GM15510 (cell line): ENCODE data around the gene BCKDHA.

Experiments
- POLR2A ChIP-seq: IDR thresholded peaks from 3 replicates; pipeline ENCODE4 v1.6.1; 2011; ENCODE audit warnings: borderline replicate concordance; ENCODE audit not compliant: insufficient read length; ENCODE audit errors: extremely low read depth

BCKDHA gene

DNA sequence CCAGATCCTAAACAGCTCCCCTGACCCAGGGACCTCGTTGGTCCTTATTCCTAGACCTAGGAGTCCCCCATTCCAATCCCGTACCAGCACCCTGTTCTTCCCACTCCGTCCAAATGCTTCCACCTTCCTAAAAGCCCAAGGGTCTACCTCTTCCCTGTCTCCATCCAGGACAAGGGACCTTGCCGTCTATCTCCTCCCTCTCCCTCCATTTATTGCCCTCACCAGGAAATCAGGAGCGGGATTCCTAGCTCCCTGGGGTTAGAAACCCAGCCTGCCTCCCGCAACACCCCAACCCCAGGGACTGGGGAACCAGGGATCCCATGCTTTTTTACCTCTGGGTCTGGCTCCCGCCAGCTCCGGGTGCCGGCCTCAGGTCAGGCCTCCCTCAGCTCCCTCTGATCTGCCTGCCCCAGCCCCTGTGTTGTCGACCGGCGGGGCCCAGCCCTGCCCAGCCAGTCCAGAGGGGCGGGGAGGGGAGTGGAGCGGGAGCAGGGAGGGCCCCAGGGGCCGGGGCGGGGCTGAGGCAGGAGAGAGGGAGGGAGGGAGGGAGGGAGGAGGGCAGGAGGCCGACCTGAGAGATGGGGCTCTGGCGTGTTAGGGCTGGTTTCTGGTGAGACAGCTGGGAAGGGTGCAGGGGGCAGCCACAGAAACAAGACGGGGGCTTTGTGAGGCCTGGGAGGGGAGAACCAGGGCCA is 29.5 kb downstream of the BCKDHA start, which contains the start of gene B3GNT8:
Gene B3GNT8, minus strand, starts transcription at position 423 of the 695 bp plus-strand sequence. CDS start 596 bp downstream, outside the sequence.
- TF ChIP-seq POLR2A = no peak

DNA sequence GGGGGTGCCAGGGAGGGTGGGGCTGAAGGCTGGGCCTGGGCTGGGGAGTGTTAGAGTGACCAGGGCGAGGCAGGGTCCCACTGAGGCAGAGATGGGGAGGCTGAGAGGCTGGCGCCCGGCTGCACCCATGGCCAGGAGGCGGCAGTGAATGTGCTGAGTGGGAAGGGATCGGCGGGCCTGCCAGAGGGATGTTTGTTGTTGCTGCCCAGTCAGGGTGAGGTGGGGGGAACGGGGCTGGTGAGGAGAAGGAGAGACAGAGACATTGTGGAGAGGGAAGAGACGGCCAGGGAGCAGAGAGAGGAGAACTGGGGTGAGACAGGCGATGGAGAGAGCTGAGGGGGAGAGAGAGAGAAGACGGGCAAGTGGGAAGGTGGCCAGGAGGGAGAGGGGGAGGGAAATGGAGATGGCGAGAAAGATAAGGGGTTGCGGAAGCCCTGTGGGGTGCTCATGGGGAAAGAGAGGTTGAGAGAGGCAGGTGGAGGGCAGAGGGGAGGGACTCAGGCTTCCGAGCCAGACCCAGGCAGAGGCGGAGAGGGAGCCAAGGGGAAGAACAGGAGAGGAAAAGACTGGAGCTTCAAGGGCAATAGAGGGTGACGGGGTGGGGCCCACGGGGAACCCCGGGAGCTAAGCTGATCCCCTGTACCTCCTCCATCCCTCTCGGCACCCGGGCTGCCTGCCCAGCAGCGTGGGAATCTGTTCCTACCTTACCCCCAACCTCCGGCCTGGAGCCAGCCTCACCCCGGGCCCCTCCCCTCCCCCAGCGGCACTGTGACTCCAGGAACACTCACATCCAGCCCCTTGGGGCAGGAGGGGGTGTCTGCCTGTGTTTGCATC is 30.2 kb downstream of the BCKDHA start:
- TF ChIP-seq POLR2A = no peak

DNA sequence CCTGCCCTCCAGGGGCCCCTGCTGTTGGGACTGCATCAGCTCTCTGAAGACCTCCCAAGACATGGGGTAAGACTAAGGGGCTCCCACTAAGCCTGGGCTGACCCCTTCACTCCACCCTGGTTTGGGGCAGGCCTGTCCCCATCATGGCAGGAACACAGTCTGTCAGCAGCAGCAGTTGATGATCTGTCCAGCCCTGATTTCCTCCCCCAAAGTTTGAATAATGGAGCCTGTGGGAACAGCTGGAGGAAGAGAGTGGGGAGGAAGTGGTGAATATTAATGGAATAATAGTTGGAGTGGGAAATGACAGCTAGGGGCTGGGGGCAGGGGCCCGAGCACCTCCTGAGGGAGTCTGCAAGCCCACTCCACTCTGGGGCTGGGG is 30.9 kb downstream of the BCKDHA start:
- no peak for TF ChIP-seq POLR2A

DNA sequence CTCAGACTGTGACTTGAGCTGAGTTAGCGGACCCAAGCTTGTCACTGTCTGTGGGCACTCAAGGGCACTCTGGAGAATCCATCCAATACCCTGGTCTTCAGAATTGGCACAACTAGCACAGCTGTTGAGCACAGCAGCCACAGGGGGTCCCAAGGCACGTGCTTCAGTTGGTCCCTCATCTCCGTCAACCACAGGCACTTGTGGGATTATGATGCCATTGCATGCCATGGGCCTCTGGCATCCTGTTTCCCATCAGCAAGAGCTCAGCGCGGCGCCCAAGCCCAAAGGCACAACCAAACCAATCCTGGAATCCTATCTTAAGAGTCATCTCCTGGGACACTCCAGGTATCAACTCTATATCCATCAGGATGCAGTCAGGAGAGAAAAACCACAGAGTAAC is 33.3 kb downstream of the BCKDHA start:
- TF ChIP-seq POLR2A = no peak

DNA sequence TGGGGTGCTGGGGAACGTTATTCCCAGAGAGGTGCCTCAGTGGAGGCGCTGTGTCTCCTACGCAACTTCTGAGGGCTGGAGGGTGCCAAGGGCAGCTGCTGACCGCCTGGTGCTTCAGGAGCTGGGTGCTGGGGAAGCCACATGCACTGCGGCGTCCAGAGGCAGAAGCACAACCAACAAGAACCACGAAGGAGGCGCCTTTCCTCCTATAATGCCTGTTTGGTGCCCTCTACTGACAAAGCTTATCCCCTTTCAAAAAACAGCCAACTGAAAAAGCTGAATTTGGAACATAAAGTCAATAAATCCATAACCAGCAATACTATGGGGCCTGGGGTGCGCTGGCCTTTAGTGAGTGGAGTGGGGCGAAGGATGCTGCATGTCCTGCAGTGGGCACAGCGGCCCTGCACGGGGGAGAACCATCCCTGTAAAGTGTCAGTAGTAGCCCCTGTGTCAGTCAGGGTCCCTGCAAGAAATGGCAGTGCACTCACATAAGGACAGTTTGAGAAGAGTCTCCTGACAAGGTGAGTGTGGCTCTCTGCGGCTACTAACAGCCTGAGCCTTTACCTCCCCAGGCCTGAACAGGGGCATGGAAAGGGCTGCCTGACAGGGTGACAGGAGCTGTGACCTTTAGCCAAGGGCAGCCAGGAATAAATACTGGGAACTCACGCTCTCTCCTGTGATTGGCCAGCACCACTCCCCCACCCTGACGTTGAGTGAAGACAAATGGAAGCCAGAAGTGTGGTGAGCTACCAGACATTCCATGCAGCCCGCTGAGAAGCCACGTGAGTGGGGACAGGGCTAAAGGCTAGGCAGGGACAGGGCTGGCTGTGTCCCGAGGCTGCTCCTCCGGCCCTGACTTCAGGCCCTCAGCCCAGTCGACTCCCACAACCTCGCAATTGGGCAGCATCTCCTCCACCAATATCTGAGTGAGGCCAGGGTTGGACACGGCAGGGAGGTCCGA is 34.1 kb downstream of the BCKDHA start:
- TF ChIP-seq POLR2A = no peak

DNA sequence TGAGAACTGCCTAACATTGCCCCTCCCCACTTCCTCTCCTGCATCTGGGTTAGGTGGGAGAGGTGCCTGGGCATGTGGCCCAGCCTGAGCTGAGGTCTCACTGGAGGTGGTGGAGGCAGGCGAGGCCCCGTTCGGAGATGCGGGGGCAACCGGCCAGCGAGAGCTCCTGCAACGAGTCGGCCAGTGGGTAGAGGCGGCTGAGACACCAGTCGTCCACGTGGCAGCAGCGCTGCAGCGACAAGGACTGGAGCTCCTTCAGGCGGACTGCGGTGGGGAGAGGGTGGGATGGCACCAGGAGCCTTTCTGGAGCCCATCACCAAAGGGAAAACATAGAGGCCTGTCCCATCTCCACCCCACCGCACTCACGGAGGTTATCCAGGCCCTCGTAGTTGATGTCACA is 35.6 kb downstream of the BCKDHA start:
- no peak for TF ChIP-seq POLR2A

DNA sequence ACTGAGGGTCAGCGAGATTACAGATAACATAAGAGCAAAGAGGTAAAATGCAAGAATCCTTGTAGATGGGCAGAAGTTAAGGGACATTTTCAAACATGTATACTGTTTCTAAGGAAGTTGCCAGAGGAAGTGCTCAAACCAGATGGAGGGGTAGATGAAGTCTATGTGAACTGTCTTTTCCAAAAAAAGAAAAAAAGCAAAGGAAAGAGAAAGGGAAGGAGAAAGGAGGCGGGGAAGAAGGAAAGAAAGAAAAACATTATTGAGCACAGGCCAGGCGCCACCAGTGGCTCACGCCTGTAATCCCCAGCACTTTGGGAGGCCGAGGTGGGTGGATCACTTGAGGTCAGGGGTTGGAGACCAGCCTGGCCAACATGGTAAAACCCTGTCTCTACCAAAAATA is 36.8 kb downstream of the BCKDHA start:
- TF ChIP-seq POLR2A = no peak

DNA sequence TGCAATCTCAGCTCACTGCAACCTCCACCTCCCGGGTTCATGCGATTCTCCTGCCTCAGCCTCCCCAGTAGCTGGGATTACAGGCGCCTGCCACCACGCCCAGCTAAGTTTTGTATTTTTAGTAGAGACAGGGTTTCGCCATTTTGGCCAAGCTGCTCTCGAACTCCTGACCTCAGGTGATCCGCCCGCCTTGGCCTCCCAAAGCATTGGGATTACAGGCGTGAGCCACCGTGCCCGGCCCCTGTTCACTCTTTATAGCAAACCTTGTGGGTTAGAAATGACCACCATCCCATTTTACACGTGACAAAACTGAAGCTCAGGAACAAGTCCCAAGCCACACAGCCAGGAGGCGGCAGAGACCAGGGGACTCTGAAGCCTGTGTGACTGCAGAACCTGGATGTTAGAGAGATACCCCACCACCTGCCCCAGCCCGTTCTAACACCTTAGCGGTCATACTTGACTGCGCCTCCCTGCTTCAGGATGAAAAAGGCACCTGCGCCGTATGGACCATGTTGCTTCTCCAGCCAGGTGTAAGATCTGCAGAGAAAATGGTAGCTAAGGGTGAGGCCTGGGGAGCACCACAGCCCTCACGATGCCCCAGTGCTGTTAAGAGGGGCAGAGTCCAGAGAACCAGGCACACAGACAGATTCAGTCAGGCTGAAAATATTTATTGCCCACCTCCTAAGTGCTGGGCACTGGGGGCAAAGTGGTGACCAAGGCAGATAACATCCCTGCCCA is 38.5 kb downstream of the BCKDHA start:
- no peak for TF ChIP-seq POLR2A

DNA sequence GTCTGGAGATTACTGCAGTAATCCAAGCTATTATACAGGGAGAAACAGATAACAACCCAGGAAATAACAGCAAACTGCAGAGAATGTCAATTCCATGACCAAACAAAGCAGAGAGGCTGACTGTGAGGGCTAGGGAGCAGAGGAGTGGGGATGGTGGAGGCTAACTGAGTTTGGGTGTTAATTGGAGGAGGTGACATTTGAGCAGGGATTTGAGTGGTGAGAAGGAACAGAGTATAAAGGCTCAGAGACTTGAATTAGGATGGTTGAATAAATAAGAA is 39.0 kb downstream of the BCKDHA start:
- no peak for TF ChIP-seq POLR2A

DNA sequence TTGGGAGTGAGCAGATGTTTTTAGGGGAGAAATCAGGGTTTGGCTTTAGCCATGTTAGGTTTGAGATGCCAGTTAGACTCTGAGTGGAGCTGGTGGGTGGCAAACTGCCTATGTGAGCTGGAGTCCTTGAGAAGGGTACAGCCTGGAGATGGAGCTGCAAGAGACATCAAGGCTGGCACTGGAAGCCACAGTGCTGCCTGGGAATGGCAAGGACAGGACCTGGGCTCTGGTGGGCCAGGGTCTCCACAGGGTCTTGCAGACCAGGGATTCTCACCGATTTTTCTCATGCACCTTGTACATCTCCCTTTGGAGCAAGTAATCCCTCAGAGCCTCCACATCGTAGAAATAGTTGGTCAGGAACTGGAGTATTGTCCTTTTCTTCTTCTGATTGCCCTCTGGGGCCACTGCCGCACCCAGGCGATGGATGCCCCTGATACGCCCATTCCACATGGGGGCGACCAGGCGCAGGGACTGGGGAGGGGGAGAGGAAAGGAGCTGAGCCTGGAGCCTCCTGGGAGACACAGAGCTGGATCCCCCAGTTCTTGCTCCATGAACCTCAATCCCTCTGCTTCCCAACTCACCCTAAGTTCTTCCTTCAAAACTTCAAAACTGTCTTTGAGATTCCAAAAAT is 40.4 kb downstream of the BCKDHA start:
- no peak for TF ChIP-seq POLR2A

DNA sequence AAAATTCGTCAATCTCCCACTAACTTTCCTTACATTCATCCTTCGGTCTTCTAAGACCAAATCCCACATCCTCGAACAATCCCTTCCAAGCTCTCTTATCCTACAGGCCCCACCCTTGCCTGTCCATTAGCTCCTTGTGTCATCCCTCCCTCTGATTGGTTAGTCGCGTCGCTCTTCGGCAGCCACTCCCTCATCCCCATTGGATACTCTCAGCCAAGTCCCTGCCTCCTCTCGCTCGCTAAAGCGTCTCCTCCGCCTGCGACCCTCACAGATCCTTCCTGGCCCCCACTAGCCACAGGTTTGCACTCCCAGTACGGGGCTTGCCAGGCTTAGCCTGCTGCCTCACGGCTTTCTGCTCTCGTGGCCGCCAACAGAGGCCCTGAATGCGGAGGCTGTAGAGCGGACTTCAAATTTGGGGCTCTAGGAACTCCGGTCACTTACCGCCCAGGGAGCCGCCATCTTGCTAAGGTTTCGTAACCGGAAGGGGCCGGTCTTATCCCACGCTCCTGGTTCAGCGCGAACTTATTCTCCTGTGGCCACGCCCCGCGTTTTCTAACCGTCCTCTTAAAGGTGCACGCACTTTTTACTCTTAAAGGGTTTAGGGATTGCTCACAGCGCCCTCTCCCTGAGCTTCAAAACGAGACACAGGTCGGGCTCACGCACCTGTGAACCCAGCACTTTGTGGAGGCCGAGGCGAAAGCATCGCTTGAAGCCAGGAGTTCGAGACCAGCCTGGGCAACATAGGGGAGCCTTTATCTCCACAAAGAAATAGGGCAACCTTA is 42.0 kb downstream of the BCKDHA start, which contains the start of gene DMAC2:
Gene DMAC2, minus strand, starts transcription at position 472 of the 782 bp plus-strand sequence. Its CDS starts 13 bp downstream, at position 459.
- peak; percentile 75 for TF ChIP-seq POLR2A

DNA sequence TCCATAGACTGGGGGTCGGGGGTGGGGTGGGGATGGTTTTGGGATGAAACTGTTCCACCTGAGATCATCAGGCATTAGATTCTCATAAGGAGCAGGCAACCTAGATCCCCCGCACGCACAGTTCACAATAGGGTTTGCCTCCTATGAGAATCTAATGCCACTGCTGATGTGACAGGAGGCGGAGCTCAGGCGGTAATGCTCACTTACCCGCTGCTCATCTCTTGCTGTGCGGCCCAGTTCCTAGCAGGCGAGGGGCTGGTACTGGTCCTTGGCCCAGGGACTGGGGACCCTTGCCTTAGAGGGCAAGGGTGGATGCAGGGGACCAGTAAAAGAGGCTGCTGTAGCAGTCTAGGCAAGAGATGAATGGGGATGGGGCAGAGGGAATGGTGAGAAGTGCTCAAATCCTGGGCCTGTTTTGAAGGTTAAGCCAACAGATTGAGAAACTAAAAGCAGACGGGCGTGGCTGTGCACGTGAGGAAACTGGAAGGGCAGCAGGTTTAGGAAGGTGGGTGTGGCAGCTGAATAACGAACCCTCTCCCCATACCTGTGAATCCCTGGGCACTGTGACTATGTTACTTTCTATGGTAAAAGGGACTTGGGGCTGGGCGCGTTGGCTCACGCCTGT is 43.8 kb downstream of the BCKDHA start:
- no peak for TF ChIP-seq POLR2A
